A549 (cell line): Measurements from ENCODE around the gene SLC16A10.

Source experiments
- CTCF ChIP-seq: fragments of >200 bp; sonication (Bioruptor Twin); formaldehyde crosslinking; IDR thresholded peaks from 3 replicates; pipeline ENCODE4 v1.5.1; 2016
- ESRRA ChIP-seq: fragments of 150-350 bp; IDR thresholded peaks from 2 replicates; pipeline ENCODE4 v1.6.1; 2014; ENCODE audit warnings: mild to moderate bottlenecking, low read length, borderline replicate concordance
- HOXB5 ChIP-seq: fragments of 250-450 bp; sonication (Bioruptor Pico); IDR thresholded peaks from 2 replicates; pipeline ENCODE4 v1.5.0; 2020; ENCODE audit warnings: mild to moderate bottlenecking, moderate library complexity
- JUN ChIP-seq, 2 experiments: fragments of >200 bp; sonication (Bioruptor Twin); formaldehyde crosslinking; IDR thresholded peaks; 2 replicates in 1 of 2; 3 replicates in 1 of 2; pipeline ENCODE4 v1.6.1; 2016 to 2017
- MAX ChIP-seq: IDR thresholded peaks from 2 replicates; pipeline ENCODE4 v1.6.1; 2012
- MYC ChIP-seq: IDR thresholded peaks from 2 replicates; pipeline ENCODE4 v1.6.1; 2012; ENCODE audit warnings: mild to moderate bottlenecking, inconsistent platforms, low read length, improper control_type of control experiment, borderline replicate concordance
- NR3C1 ChIP-seq: fragments of >200 bp; sonication (Bioruptor Twin); formaldehyde crosslinking; IDR thresholded peaks from 3 replicates; pipeline ENCODE4 v1.6.1; 2017
- POLR2A ChIP-seq: IDR thresholded peaks from 2 replicates; pipeline ENCODE4 v1.6.1; 2012; ENCODE audit warnings: mild to moderate bottlenecking, low read length
- RFX5 ChIP-seq: fragments of 450-650 bp; IDR thresholded peaks from 2 replicates; pipeline ENCODE4 v1.7.1; 2014; ENCODE audit warnings: antibody characterized with exemption, mild to moderate bottlenecking, moderate library complexity
- TF ChIP-seq, protein P1 (sequence below): fragments of >200 bp; sonication (Bioruptor Twin); formaldehyde crosslinking; IDR thresholded peaks from 2 replicates; pipeline ENCODE4 v1.6.1; 2016

GRCh38 chr6:111228094-111228493, 140.8 kb downstream of the SLC16A10 start:
- TF ChIP-seq CTCF (no peak), NR3C1 (no peak), HOXB5 (no peak), RFX5 (no peak), POLR2A (no peak), JUN (IDR thresholded peaks at IDR 0.05) (no peak), ESRRA (no peak), MAX (no peak), MYC (no peak)
- TF ChIP-seq, protein P1, sequence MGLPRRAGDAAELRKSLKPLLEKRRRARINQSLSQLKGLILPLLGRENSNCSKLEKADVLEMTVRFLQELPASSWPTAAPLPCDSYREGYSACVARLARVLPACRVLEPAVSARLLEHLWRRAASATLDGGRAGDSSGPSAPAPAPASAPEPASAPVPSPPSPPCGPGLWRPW: no peak
